ENCODE data around the gene WNT8B.

GRCh38 chr10:100448951-100449350, 13.9 kb upstream of the WNT8B start:
- TF ChIP-seq CTCF (IDR thresholded peaks at IDR 0.05) (no peak), POLR2A (IDR thresholded peaks at IDR 0.05) (no peak), EP300 (IDR thresholded peaks at IDR 0.05) (no peak)
